ENCODE data around the gene PHF3.

PHF3 gene

GRCh38 chr6:63757826-63758225, 122.2 kb downstream of the PHF3 start:
- no peak for DNase-seq (ENCODE audit: low read depth)
- TF ChIP-seq, protein P1, sequence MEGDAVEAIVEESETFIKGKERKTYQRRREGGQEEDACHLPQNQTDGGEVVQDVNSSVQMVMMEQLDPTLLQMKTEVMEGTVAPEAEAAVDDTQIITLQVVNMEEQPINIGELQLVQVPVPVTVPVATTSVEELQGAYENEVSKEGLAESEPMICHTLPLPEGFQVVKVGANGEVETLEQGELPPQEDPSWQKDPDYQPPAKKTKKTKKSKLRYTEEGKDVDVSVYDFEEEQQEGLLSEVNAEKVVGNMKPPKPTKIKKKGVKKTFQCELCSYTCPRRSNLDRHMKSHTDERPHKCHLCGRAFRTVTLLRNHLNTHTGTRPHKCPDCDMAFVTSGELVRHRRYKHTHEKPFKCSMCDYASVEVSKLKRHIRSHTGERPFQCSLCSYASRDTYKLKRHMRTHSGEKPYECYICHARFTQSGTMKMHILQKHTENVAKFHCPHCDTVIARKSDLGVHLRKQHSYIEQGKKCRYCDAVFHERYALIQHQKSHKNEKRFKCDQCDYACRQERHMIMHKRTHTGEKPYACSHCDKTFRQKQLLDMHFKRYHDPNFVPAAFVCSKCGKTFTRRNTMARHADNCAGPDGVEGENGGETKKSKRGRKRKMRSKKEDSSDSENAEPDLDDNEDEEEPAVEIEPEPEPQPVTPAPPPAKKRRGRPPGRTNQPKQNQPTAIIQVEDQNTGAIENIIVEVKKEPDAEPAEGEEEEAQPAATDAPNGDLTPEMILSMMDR (IDR thresholded peaks at IDR 0.05; ENCODE audit: low read depth, low read length, missing control alignments), result no peak
- no peak overlapping the region for H3K4me3 ChIP-seq (ENCODE audit: low read depth, low read length)

- H3K4me3 ChIP-seq (ENCODE audit: low read depth, low read length), result no peak overlapping the region
- no peak for DNase-seq (ENCODE audit: low read depth)
- TF ChIP-seq, protein P1 (IDR thresholded peaks at IDR 0.05; ENCODE audit: low read depth, low read length, missing control alignments), result no peak
Observed at GRCh38 chr6:63759605-63760105, 124.1 kb downstream of the PHF3 start.

DNA sequence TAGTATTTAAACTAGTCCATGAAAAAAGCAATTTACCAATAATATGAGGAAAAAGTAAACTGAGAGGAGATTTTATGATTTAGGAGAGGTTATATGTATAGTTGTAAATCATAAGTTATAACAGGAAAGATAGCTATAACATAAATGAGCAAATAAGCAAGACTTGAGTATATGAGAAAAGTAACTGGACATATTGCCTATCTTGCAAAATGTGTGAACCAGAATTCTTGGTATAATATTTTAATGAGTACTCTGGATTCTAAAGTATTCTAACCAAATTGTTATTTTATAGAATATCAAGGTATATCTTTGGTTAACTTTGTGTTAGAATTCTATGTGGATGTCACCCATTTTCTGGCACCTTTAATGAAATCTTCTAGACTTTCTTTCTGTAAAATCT, 124.6 kb downstream of the PHF3 start:
- no peak for DNase-seq (ENCODE audit: low read depth)
- TF ChIP-seq, protein P1 (IDR thresholded peaks at IDR 0.05; ENCODE audit: low read depth, low read length, missing control alignments), result no peak
- H3K4me3 ChIP-seq (ENCODE audit: low read depth, low read length), result no peak overlapping the region

DNA sequence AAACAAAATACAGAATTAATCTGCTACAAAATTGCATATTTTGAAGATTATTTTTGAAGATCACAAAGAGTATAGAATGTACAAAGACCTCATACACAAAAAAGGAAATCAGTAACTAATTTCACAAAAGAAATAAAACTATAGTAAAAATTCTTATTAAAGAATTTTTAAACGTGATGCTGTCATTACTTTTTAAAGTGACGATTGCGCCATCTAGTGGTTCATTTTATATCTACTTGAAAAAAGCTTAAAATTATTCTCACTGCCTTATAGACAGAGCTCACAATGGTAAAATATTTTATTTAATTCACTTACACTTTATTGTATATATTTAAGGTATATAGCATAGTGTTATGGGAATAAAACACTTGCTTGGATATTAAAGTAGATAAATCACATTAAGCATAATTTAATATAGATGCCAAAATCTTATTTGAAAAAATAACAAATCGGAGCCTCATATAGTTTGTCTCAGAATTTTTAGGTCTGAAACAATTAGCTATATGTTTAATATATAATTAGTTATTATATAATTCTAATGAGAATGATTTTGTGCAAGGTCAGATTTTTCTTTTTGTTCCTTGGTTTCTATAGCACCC, 128.8 kb downstream of the PHF3 start:
- peak; percentile 22 for DNase-seq (ENCODE audit: low read depth)
- TF ChIP-seq, protein P1 (IDR thresholded peaks at IDR 0.05; ENCODE audit: low read depth, low read length, missing control alignments), result peak; percentile 21
- H3K4me3 ChIP-seq (ENCODE audit: low read depth, low read length), result no peak overlapping the region
